T-helper 22 cell (primary cell): Measurements from ENCODE around the gene WIPF2.

Source experiments
- DNase-seq: peaks from one replicate; pipeline ENCODE4 v3.0.0-alpha.2; 2020; ENCODE audit warnings: low read depth

WIPF2 gene

GRCh38 chr17:40251576-40251975 lies 32.5 kb downstream of the WIPF2 start:
- no peak for DNase-seq

GRCh38 chr17:40253565-40253964 lies 34.5 kb downstream of the WIPF2 start:
- no peak for DNase-seq

- DNase-seq: no peak
These were observed 40.4 kb downstream of the WIPF2 start for GRCh38 chr17:40259505-40259904.

- no peak for DNase-seq
These were observed 41.4 kb downstream of the WIPF2 start for GRCh38 chr17:40260528-40260927.

- DNase-seq: no peak
These were observed 45.5 kb downstream of the WIPF2 start for GRCh38 chr17:40264458-40265185.

GRCh38 chr17:40265337-40265736 lies 46.2 kb downstream of the WIPF2 start:
- DNase-seq: no peak

- no peak for DNase-seq
These were observed 47.8 kb downstream of the WIPF2 start for GRCh38 chr17:40266882-40267281.

- DNase-seq: no peak
These were observed 49.1 kb downstream of the WIPF2 start for GRCh38 chr17:40268141-40268712.

- DNase-seq: no peak
These were observed 59.3 kb downstream of the WIPF2 start for GRCh38 chr17:40278414-40278813.

- DNase-seq: no peak
These were observed 60.3 kb downstream of the WIPF2 start for GRCh38 chr17:40279402-40279801.

GRCh38 chr17:40281663-40282062 lies 62.6 kb downstream of the WIPF2 start:
- no peak for DNase-seq

GRCh38 chr17:40283662-40284061 lies 64.6 kb downstream of the WIPF2 start:
- no peak for DNase-seq

GRCh38 chr17:40284085-40284713 lies 65.1 kb downstream of the WIPF2 start:
- no peak for DNase-seq

- DNase-seq: no peak
These were observed 67.4 kb downstream of the WIPF2 start for GRCh38 chr17:40286473-40286872.

GRCh38 chr17:40287159-40287493 lies 68.0 kb downstream of the WIPF2 start:
- DNase-seq: no peak

GRCh38 chr17:40287494-40288369 lies 68.6 kb downstream of the WIPF2 start, which contains the start of gene CDC6:
Gene CDC6 (plus strand): TSS chr17:40287879. CDS start chr17:40289421, 1,542 bp downstream.
- DNase-seq: peak; percentile 98

- no peak for DNase-seq
These were observed 71.7 kb downstream of the WIPF2 start for GRCh38 chr17:40290629-40291280.

- DNase-seq: no peak
These were observed 72.2 kb downstream of the WIPF2 start for GRCh38 chr17:40291281-40291664.

- DNase-seq: no peak
These were observed 74.3 kb downstream of the WIPF2 start for GRCh38 chr17:40293363-40293762.

- no peak for DNase-seq
These were observed 76.7 kb downstream of the WIPF2 start for GRCh38 chr17:40295488-40296436.

- no peak for DNase-seq
These were observed 78.4 kb downstream of the WIPF2 start for GRCh38 chr17:40297511-40297910.
